Measurements from ENCODE around the gene ARHGAP45.
A peak's percentile ranks its signal among the peaks of the same experiment; 100 is the strongest.
"Not testable (repeated sequence)": the region's sequence is repeated elsewhere in the genome, so short reads cannot be mapped to it uniquely, and the experiment has no call there.

ARHGAP45 gene, protein sequence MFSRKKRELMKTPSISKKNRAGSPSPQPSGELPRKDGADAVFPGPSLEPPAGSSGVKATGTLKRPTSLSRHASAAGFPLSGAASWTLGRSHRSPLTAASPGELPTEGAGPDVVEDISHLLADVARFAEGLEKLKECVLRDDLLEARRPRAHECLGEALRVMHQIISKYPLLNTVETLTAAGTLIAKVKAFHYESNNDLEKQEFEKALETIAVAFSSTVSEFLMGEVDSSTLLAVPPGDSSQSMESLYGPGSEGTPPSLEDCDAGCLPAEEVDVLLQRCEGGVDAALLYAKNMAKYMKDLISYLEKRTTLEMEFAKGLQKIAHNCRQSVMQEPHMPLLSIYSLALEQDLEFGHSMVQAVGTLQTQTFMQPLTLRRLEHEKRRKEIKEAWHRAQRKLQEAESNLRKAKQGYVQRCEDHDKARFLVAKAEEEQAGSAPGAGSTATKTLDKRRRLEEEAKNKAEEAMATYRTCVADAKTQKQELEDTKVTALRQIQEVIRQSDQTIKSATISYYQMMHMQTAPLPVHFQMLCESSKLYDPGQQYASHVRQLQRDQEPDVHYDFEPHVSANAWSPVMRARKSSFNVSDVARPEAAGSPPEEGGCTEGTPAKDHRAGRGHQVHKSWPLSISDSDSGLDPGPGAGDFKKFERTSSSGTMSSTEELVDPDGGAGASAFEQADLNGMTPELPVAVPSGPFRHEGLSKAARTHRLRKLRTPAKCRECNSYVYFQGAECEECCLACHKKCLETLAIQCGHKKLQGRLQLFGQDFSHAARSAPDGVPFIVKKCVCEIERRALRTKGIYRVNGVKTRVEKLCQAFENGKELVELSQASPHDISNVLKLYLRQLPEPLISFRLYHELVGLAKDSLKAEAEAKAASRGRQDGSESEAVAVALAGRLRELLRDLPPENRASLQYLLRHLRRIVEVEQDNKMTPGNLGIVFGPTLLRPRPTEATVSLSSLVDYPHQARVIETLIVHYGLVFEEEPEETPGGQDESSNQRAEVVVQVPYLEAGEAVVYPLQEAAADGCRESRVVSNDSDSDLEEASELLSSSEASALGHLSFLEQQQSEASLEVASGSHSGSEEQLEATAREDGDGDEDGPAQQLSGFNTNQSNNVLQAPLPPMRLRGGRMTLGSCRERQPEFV

GRCh38 chr19:1066748-1067340 is at the start of gene ARHGAP45:
Gene ARHGAP45 (plus strand): TSS chr19:1067167. CDS start chr19:1067406, 239 bp downstream.
- DNase-seq (ENCODE audit: low spot score): peak; percentile 64

GRCh38 chr19:1017906-1018305 is 49.1 kb upstream of the ARHGAP45 start:
- DNase-seq (ENCODE audit: low spot score): no peak

DNA sequence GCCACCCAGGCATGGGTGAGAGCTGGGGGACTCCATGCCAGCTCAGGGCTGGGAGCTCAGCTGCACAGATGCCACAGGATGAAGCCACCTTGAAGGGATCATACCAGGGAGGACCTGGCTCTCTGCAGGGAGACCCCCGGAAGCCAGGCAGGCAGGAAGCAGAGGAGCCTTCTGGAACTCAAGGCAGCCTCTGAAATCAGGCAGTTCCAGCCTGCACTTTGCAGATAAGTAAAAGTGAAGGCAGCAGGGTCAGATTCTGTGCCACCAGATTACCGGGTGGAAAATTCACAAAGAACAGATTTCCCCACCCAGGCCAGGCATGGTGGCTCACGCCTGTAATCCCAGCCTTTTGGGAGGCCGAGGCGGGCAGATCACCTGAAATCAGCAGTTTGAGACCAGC is 48.6 kb upstream of the ARHGAP45 start:
- no peak for DNase-seq (ENCODE audit: low spot score)

- no peak for DNase-seq (ENCODE audit: low spot score)
Measured at GRCh38 chr19:1018932-1019615, 47.9 kb upstream of the ARHGAP45 start.

GRCh38 chr19:1019616-1019961 is 47.4 kb upstream of the ARHGAP45 start:
- DNase-seq (ENCODE audit: low spot score): no peak

DNA sequence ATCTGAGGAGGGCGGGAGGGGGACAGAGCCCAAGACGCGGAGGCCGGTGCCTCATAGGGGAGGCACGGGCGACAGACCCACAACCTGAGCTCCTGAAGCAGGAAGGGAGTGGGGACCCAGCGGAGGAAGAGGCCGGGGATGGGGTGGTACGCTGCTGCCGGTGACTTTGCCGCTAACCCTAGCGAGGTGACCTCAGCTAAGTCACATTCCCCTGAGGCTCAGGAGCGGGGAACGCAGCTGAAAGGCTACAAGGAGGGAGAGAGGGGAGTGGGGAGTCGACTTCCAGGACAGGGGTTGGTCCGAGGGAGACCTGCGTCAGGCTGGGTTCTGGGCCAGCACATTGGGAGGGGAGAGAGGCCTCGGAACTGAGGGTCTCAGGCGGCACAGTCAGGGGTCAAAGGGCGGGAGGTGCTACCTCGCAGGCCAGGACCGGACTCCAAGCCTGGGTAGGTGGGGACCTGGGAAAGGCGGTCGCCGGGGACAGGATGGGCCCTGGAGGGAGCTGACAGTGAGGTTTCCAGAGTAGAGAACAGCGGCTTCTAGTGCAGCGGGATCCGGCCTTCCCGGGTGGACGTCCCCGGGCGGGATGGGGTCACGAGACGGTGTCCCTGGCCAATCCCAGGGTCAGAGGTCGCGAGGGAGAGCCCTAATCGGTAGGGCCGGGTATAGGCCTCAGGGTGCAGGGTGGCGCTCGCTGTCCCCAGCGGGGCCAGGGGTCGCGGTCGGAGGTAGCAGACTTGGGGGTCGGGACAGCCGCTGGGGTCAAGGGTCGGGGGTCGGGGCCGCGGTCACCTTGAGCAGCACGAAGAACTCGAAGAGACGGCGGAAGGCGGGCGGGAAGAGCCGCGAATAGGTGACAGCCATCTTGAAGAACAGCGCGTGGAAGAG is 46.7 kb upstream of the ARHGAP45 start:
- DNase-seq (ENCODE audit: low spot score): peak; percentile 49

DNA sequence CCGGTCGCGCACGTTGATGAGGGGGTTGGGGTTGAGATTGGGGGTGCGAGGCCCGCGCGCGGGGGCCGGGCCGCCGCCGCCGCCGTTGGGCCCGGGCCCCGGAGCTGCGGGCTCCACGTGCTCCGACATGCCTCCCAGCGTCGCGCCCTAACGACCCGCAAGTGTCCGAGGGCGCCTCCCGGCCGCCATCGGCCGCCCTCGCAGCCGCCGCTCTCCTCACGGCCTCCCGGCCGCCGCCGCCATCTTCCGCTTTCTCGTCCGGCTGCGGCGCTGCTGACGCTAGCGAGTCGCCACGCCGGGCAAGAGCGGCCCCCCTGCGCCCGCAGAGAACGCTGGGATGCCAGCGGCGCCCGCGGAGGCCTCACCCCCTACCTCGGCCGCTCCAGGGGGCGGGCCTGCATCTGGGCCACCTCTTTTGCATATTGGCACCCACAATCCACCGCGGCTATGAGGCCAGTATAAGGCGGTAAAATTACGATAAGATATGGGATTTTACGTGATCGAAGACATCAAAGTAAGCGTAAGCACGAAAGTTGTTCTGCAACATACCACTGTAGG is 46.0 kb upstream of the ARHGAP45 start, which contains the start of gene TMEM259:
TSS of gene TMEM259 (minus strand) at position 256 of the 558 bp plus-strand sequence. CDS start at position 129, 127 bp downstream.
- peak; percentile 99 for DNase-seq (ENCODE audit: low spot score)

GRCh38 chr19:1023883-1024188 is 43.1 kb upstream of the ARHGAP45 start:
- not testable (repeated sequence) for DNase-seq (ENCODE audit: low spot score)

- DNase-seq (ENCODE audit: low spot score): not testable (repeated sequence)
Measured at GRCh38 chr19:1025080-1025479, 41.9 kb upstream of the ARHGAP45 start.

DNA sequence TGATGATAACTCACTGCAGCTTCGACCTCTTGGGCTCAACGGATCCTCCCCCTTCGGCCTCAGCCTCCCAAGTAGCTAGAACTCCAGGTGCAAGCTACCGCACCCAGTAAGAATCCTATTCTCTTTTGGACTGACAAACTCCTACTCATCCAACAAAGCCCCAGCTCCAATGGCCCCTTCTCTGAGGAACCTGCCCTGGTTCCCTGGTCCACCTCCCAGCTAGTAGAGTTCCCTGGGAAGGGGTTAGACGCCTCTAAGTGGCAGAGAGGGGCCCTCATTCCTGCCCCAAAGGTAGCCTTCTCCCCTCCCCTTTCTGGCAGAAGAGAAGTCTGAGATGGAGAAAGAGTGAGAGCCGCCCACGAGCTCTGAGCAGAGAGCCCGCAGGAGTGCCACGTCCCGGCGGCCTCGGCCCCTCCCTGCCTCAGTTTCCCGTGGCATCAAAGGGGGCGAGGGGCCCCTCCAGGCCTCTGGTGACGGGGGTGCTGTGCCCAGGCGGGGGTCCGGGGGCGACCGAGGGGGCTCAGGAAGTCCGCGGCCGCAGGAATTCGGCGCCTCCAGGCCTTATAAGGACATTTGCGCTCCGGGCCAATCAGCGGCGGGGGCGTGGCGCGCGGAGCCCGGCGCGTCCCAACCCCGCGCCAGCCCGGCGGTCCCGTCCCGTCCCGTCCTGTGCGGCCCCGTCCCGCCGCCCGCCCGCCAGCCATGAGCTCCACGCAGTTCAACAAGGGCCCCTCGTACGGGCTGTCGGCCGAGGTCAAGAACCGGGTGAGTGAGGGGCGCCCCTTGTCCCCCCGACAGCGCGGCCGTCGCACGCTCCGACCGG is 40.8 kb upstream of the ARHGAP45 start, which contains the start of gene CNN2:
TSS of gene CNN2 (plus strand) at position 649 of the 823 bp plus-strand sequence. CDS start at position 703, 54 bp downstream.
- peak; percentile 94 for DNase-seq (ENCODE audit: low spot score)

- no peak for DNase-seq (ENCODE audit: low spot score)
Measured at GRCh38 chr19:1026783-1027649, 40.0 kb upstream of the ARHGAP45 start.

DNA sequence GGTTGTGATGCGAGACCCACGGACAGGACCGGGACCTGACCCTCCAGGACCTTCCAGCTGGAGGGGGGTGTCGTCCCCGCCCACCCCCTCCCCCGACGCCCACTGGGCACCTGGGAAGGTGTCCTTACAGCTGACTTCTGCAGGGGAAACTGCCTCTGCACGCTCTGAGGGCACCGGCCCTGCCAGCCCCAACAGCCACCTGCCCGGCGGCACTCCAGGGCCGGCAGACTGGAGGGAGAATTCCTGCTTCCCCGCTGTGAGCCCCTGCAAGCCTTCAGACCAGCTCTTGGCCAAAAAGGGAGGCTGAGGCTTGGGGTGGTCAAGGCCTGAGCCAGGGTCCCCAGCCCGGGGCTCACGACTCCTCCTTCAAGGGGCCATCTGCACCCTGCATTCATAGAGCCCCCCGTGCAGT is 39.3 kb upstream of the ARHGAP45 start:
- DNase-seq (ENCODE audit: low spot score): no peak

- peak; percentile 48 for DNase-seq (ENCODE audit: low spot score)
Measured at GRCh38 chr19:1028062-1028926, 38.7 kb upstream of the ARHGAP45 start.

DNA sequence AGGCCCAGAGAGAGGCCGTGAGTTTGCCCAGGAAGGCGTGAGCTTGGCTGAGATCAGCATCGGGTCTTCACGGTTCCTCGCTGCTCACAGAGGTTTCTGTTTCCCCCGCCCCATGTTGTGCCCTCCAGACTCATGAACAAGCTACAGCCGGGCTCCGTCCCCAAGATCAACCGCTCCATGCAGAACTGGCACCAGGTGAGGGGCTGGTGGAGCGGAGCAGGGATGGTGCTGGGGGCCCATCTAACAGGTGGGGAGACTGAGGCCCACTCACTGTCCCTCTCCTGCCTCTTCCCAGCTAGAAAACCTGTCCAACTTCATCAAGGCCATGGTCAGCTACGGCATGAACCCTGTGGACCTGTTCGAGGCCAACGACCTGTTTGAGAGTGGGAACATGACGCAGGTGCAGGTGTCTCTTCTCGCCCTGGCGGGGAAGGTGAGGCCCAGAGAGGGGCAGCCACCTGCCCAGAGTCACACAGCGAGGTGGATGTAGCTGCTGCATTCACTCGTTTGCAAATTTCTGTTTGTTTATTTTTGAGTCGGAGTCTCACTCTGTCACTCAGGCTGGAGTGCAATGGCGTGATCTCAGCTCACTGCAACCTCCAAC is 34.6 kb upstream of the ARHGAP45 start:
- no peak for DNase-seq (ENCODE audit: low spot score)

GRCh38 chr19:1035998-1036621 is 30.9 kb upstream of the ARHGAP45 start:
- DNase-seq (ENCODE audit: low spot score): no peak

DNA sequence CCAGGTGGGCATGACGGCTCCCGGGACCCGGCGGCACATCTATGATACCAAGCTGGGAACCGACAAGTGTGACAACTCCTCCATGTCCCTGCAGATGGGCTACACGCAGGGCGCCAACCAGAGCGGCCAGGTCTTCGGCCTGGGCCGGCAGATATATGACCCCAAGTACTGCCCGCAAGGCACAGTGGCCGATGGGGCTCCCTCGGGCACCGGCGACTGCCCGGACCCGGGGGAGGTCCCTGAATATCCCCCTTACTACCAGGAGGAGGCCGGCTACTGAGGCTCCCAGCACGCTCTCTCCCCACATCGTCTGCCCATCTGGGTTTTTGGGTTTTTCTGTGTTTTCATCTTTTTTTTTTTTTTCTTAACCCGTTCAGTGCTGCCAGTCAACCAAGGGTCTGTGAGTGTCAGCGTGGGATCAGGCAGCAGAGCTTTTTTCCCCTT is 29.3 kb upstream of the ARHGAP45 start:
- DNase-seq (ENCODE audit: low spot score): no peak

Data from D341Med (cell line).